MCF 10A (cell line): ENCODE data around the gene DNAJC22. TPM values are rescaled to one million over a fixed set of nuclear protein-coding genes. Genes with fewer than 3 reads are reported as not detected.

ENCODE experiments used
- BruUV-seq: library from RNA; stranded (reverse); fragments of 400-500 nt; replicated peaks from 2 replicates; lab custom pipeline; 2021; lab: Mats Ljungman, UMichigan
- CTCF ChIA-PET: fragments of 300-600 bp; sonication (Branson Sonifier 250); formaldehyde crosslinking; extraction: SDS; loops from one replicate; lab custom pipeline; 2021; ENCODE audit warnings: antibody characterized with exemption, inconsistent platforms; lab: Yijun Ruan, JAX
- POLR2A ChIA-PET: fragments of 300-600, 350-650 bp; sonication (Branson Sonifier 250); formaldehyde crosslinking; extraction: SDS; loops from one replicate; lab custom pipeline; 2020; ENCODE audit warnings: antibody characterized with exemption, inconsistent platforms; lab: Yijun Ruan, JAX
- DNase-seq: peaks from one replicate; pipeline ENCODE4 v3.0.0-alpha.2; 2018; ENCODE audit not compliant: unreplicated experiment
- H3K27ac Mint-ChIP-seq: one replicate; pipeline ENCODE4 v1.8.0; 2022; ENCODE audit warnings: mild to moderate bottlenecking, low read depth, mixed read lengths; ENCODE audit not compliant: unreplicated experiment
- H3K27me3 Mint-ChIP-seq: one replicate; pipeline ENCODE4 v1.8.0; 2022; ENCODE audit warnings: mixed read lengths; ENCODE audit not compliant: insufficient read depth, unreplicated experiment
- H3K36me3 Mint-ChIP-seq: one replicate; pipeline ENCODE4 v1.8.0; 2022; ENCODE audit warnings: mild to moderate bottlenecking, moderate library complexity, mixed read lengths; ENCODE audit not compliant: insufficient read depth, unreplicated experiment
- H3K4me1 Mint-ChIP-seq: one replicate; pipeline ENCODE4 v1.8.0; 2022; ENCODE audit warnings: mixed read lengths; ENCODE audit not compliant: insufficient read depth, unreplicated experiment
- H3K4me3 Mint-ChIP-seq: one replicate; pipeline ENCODE4 v1.8.0; 2022; ENCODE audit warnings: mild to moderate bottlenecking, moderate library complexity, mixed read lengths; ENCODE audit not compliant: unreplicated experiment
- H3K9me3 Mint-ChIP-seq: one replicate; pipeline ENCODE4 v1.8.0; 2022; ENCODE audit warnings: mixed read lengths; ENCODE audit not compliant: unreplicated experiment
- intact Hi-C: fragments of 100-400 bp; cut with micrococcal nuclease; formaldehyde crosslinking; loops from 2 replicates; pipeline ENCODE4 v1.14.1; 2022
- total RNA-seq: library from RNA; stranded (reverse); gene quantifications from 2 replicates; pipeline ENCODE4 v1.2.3, GENCODE V29; 2022
- TF ChIP-seq, protein P1 (sequence below): fragments of 200-600 bp; IDR thresholded peaks from one replicate; pipeline ENCODE4 v1.8.0; 2022; ENCODE audit warnings: antibody characterized with exemption, mild to moderate bottlenecking; ENCODE audit not compliant: unreplicated experiment

DNAJC22 gene
- total RNA-seq, 1 experiment from 2014 or later = 0.33 TPM

DNA sequence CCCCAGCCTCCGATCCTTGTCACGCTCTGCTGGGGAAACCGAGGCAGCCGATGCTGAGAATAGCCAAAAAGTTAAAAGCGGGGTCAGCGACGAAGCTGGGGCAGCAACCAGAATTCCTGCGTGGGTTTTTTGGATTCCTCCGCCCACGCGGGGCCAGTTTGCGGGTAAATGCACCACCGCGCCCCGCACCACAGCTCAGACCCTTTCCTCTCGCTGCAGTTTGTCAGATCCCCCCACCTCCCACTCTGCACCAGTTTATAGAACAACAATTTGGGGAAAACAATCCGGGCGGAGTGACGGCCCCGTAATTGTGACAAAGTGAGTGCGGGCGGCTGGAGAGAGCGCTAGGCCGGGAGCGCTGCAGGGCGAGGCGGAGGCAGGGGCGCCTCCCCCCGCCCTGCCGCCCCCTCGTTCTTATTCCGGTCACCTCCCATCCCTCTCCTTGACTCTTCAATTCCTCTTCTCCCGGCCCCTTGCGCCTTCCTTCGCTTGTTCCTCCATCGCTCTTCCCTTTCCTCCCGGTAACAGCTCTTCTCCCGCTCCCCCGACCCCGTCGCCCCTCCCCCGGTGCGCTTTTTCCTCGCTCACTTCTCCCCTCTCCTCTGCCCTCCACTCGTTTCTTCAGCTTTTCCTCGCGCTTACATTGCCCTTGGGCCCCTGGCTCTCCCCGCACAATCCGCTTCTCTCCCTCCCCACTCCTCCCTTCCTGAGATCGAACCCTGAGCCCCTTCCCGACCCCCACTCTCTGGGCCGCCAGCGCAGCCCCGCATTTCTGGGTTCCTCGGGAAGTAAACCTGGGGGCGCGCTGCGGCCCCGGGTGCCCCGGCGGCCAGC is 646 bp upstream of the DNAJC22 start:
- DNase-seq = no peak
- H3K36me3 Mint-ChIP-seq = no peaks in the 10 kb centered on the region
- ChIA-PET POLR2A (interaction anchor here (0.9 to 2.6 kb wide), 6 partner anchors 16 to 80 kb away, joined by 3 to 14 read pairs (median 4); partner anchors contain the start of genes SPATS2, TROAP and TUBA1C), CTCF (interaction anchor here (0.5 to 14.4 kb wide), 11 partner anchors 8 to 265 kb away, joined by 3 to 251 read pairs (median 9); partner anchors contain the start of gene PRPH)
- TF ChIP-seq, protein P1, sequence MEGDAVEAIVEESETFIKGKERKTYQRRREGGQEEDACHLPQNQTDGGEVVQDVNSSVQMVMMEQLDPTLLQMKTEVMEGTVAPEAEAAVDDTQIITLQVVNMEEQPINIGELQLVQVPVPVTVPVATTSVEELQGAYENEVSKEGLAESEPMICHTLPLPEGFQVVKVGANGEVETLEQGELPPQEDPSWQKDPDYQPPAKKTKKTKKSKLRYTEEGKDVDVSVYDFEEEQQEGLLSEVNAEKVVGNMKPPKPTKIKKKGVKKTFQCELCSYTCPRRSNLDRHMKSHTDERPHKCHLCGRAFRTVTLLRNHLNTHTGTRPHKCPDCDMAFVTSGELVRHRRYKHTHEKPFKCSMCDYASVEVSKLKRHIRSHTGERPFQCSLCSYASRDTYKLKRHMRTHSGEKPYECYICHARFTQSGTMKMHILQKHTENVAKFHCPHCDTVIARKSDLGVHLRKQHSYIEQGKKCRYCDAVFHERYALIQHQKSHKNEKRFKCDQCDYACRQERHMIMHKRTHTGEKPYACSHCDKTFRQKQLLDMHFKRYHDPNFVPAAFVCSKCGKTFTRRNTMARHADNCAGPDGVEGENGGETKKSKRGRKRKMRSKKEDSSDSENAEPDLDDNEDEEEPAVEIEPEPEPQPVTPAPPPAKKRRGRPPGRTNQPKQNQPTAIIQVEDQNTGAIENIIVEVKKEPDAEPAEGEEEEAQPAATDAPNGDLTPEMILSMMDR = no peak
- intact Hi-C loops = no loop called here
- no peaks in the 10 kb centered on the region for H3K9me3 Mint-ChIP-seq
- H3K4me3 Mint-ChIP-seq = peak overlapping the region; percentile 68
- H3K27ac Mint-ChIP-seq = no peak overlapping the region
- H3K27me3 Mint-ChIP-seq = peaks cover 29% of the 10 kb centered on the region
- H3K4me1 Mint-ChIP-seq = peaks cover 9% of the 10 kb centered on the region
- no TSS peak for BruUV-seq

DNA sequence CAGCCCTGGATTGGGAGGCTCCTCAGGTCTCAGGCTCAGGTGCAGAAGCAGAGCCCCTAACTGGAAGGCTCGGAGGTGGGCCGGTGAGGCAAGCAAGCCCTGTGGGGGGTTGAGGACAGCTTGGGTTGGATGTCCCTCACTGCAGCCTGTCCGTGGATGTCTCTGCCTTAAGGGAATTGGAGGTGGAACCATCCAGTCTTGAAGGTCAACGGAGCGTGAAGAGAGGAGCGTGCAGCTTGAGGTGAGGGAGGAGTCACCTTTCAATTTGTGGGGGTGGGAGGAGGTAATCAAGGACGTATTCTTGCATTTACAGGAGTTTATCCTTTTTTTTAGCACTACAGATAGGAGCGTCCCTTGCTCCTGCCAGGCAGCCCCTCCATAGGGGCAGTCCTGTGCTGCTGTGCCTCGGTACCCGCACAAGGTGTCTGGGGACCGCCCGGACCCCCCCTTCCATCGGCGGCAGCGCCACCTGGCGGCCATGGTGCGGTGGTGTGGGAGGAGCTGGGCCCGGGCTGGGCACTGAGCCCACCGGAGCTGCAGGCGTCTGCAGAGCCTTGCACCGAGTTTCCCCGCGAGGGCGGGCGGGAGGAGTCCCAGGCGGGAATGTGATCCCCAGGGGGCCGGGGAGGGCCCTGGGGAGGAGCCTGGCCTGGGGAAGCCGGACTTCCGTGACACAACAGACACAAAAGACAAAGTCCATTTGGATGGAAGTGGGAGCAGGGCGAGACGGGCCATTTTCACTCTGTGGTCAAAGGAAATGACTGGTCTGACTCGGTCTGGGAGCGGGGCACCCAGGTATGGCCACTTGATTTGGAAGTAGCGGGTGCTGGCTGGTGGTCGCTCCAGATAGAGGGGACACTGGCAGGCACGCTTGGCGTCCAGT is 864 bp downstream of the DNAJC22 start:
- peak; percentile 87 for DNase-seq
- H3K27me3 Mint-ChIP-seq = peaks cover 29% of the 10 kb centered on the region

DNA sequence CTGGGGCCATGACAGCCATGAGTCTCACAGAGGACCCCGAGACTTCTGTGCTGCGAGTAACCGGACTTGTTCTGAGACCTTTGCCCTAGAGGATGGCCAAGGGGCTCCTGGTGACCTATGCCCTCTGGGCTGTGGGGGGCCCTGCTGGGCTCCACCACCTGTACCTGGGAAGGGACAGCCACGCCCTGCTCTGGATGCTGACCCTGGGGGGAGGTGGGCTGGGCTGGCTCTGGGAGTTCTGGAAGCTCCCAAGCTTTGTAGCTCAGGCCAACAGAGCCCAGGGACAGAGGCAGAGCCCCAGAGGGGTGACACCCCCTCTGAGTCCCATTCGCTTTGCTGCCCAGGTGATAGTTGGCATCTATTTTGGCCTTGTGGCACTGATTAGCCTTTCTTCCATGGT is 2.1 kb downstream of the DNAJC22 start:
- Mint-ChIP-seq H3K4me1 (peaks cover 9% of the 10 kb centered on the region), H3K36me3 (no peaks in the 10 kb centered on the region), H3K27me3 (peaks cover 18% of the 10 kb centered on the region), H3K27ac (no peak overlapping the region), H3K9me3 (no peaks in the 10 kb centered on the region), H3K4me3 (no peak overlapping the region)
- BruUV-seq = no TSS peak
- POLR2A ChIA-PET = interaction anchor here (0.6 to 2.6 kb wide), 2 partner anchors 60 to 392 kb away, joined by 3 to 14 read pairs; partner anchors contain the start of gene TMBIM6
- CTCF ChIA-PET = interaction anchor here (0.5 to 14.4 kb wide), 13 partner anchors 10 to 481 kb away, joined by 3 to 251 read pairs (median 6); partner anchors contain the start of gene PRPH
- intact Hi-C loops = no loop called here
- DNase-seq = no peak
- TF ChIP-seq, protein P1 = no peak

More for the DNA sequence above, 864 bp downstream of the DNAJC22 start:
- Mint-ChIP-seq H3K36me3 (no peaks in the 10 kb centered on the region), H3K4me3 (peak overlapping the region; percentile 68), H3K4me1 (peaks cover 9% of the 10 kb centered on the region), H3K27ac (no peak overlapping the region), H3K9me3 (no peaks in the 10 kb centered on the region)
- TF ChIP-seq, protein P1 = peak; percentile 95
- ChIA-PET POLR2A (interaction anchor here (0.6 to 2.6 kb wide), 11 partner anchors 9 to 220 kb away, joined by 3 to 14 read pairs (median 3); partner anchors contain the start of genes SPATS2, TROAP and TUBA1C), CTCF (interaction anchor here (0.5 to 14.4 kb wide), 31 partner anchors 9 to 433 kb away, joined by 3 to 251 read pairs (median 4); partner anchors contain the start of genes C1QL4, PRPH, SPATS2 and TROAP)
- BruUV-seq = no TSS peak
- intact Hi-C loops = no loop called here
